Fibroblast of the aortic adventitia (primary cell): ENCODE data around the gene PRKN. TPM values are rescaled to one million over a fixed set of nuclear protein-coding genes. Genes with fewer than 3 reads are reported as not detected.

Experiments
- DNase-seq: peaks from one replicate; pipeline ENCODE4 v3.0.0-alpha.2; 2010; ENCODE audit warnings: low read depth
- H3K4me3 ChIP-seq: 2 replicates; pipeline ENCODE4 v1.5.1; 2011; ENCODE audit warnings: low read depth, mild to moderate bottlenecking, control low read depth, low read length, moderate library complexity
- total RNA-seq: library from RNA; depleted of rRNA; stranded (reverse); fragments of >200 nt; gene quantifications from 2 replicates; pipeline ENCODE4 v1.2.3, GENCODE V29; 2012; ENCODE audit warnings: low replicate concordance
- TF ChIP-seq, protein P1 (sequence below): IDR thresholded peaks from 2 replicates; pipeline ENCODE4 v1.5.1; 2011; ENCODE audit warnings: mild to moderate bottlenecking, low read length, control low read depth, inconsistent platforms; ENCODE audit not compliant: insufficient read depth

The PRKN gene
- total RNA-seq, 1 donor: 2.0 TPM

- no peak for DNase-seq
- no peak overlapping the region for H3K4me3 ChIP-seq
- TF ChIP-seq, protein P1, sequence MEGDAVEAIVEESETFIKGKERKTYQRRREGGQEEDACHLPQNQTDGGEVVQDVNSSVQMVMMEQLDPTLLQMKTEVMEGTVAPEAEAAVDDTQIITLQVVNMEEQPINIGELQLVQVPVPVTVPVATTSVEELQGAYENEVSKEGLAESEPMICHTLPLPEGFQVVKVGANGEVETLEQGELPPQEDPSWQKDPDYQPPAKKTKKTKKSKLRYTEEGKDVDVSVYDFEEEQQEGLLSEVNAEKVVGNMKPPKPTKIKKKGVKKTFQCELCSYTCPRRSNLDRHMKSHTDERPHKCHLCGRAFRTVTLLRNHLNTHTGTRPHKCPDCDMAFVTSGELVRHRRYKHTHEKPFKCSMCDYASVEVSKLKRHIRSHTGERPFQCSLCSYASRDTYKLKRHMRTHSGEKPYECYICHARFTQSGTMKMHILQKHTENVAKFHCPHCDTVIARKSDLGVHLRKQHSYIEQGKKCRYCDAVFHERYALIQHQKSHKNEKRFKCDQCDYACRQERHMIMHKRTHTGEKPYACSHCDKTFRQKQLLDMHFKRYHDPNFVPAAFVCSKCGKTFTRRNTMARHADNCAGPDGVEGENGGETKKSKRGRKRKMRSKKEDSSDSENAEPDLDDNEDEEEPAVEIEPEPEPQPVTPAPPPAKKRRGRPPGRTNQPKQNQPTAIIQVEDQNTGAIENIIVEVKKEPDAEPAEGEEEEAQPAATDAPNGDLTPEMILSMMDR: no peak
Observed at GRCh38 chr6:161549977-161550655, 1177.5 kb downstream of the PRKN start.

- no peak overlapping the region for H3K4me3 ChIP-seq
- no peak for DNase-seq
- TF ChIP-seq, protein P1: no peak
Observed at GRCh38 chr6:161548713-161549296, 1178.8 kb downstream of the PRKN start.

DNA sequence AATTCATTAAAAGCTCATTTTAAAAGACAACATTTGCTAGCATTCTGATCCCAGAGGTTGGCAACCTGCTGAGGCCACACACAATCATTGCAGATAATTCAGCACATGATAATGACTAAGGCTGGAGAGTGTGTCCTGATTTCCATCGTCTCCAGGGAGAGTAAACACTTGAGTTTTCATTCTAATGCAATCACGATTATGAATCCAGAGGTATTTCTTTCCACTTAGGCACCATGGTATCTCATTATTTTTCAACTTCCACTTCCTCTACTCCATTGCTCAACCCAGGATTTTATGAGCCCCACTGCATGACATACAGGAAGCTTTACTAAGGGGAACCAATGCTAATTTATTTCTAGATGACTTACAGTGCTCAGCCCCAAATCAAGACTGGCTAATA is 1179.9 kb downstream of the PRKN start:
- TF ChIP-seq, protein P1: no peak
- DNase-seq: no peak
- no peak overlapping the region for H3K4me3 ChIP-seq

GRCh38 chr6:161546632-161547031 is 1180.9 kb downstream of the PRKN start:
- H3K4me3 ChIP-seq: no peak overlapping the region
- TF ChIP-seq, protein P1: no peak
- no peak for DNase-seq

- no peak overlapping the region for H3K4me3 ChIP-seq
- TF ChIP-seq, protein P1: no peak
- DNase-seq: no peak
Observed at GRCh38 chr6:161545741-161546140, 1181.8 kb downstream of the PRKN start.

DNA sequence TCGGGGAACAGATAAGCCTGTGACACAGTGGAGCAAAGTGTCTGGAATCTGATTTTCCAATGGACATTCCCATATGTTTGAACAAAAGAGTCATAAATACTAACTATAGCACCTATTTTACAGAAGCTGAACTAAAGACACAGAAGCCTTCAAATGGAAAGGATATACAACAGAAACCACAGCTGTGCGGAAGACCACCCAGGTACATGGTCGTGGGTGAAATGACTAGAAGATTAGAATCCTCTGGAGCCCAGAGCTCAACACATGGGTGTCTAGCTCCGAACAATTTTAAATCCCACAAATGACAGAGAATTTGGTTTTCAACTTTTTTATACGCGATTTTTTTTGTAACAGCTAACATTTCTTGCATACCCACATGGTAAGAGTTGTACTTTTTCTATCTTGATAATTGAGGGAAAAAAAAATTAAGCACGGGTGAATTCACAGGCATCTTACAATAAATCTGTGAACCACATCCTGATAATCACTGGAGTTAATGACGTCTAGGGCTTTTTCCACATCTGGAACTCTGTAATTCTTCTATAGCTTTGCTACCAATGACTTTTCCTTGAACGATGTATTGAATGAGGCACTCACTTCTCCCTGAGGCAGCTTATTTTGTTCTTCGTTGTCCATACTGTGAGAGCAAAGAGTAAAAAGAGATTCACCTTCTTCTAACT is 1182.6 kb downstream of the PRKN start:
- TF ChIP-seq, protein P1: no peak
- no peak overlapping the region for H3K4me3 ChIP-seq
- DNase-seq: no peak
